ENCODE results near the gene TBC1D1.

The TBC1D1 gene

GRCh38 chr4:38179690-38180377, 288.9 kb downstream of the TBC1D1 start:
- peak; percentile 85 for DNase-seq

GRCh38 chr4:38180456-38180855, 289.6 kb downstream of the TBC1D1 start:
- no peak for DNase-seq

- no peak for DNase-seq
Measured at GRCh38 chr4:38181286-38181685, 290.4 kb downstream of the TBC1D1 start.

- DNase-seq, result no peak
Measured at GRCh38 chr4:38182334-38182998, 291.6 kb downstream of the TBC1D1 start.

GRCh38 chr4:38184404-38184803, 293.5 kb downstream of the TBC1D1 start:
- no peak for DNase-seq

- DNase-seq, result no peak
Measured at GRCh38 chr4:38185406-38186144, 294.7 kb downstream of the TBC1D1 start.

- no peak for DNase-seq
Measured at GRCh38 chr4:38188136-38188535, 297.3 kb downstream of the TBC1D1 start.

GRCh38 chr4:38188631-38189101, 297.8 kb downstream of the TBC1D1 start:
- no peak for DNase-seq
